ENCODE data around the gene RAI1. TPM values are rescaled to one million over a fixed set of nuclear protein-coding genes. Genes with fewer than 3 reads are reported as not detected.

Gene RAI1
- total and polyA plus RNA-seq, 5 donors from 2014 or later: 0.80 to 11.4 (median 1.1) TPM

GRCh38 chr17:17792551-17793377 is 111.5 kb downstream of the RAI1 start:
- Mint-ChIP-seq H3K36me3 (no peaks in the 10 kb centered on the region), H3K4me1 (peaks cover 0 to 29% (median 10%) of the 10 kb centered on the region in 4 donors), H3K9me3 (no peaks in the 10 kb centered on the region), H3K4me3 (peak overlapping the region; percentile 9 to 78 (median 74)), H3K27me3 (no peaks in the 10 kb centered on the region), H3K27ac (peak overlapping the region in 2 of 3 donors; percentile 72 to 92)
- peak in 2 of 3 donors; percentile 59 to 93 for DNase-seq
- Histone ChIP-seq H3K4me1 (ENCODE audit: control insufficient read depth, insufficient read depth, low read length, poor library complexity, severe bottlenecking) (peaks cover 20% of the 10 kb centered on the region), H3K36me3 (ENCODE audit: control insufficient read depth, insufficient read depth, low read length) (no peaks in the 10 kb centered on the region), H3K27me3 (ENCODE audit: control insufficient read depth, insufficient read depth, low read length) (no peaks in the 10 kb centered on the region), H3K27ac (ENCODE audit: insufficient read depth, low read length, poor library complexity, severe bottlenecking) (peak overlapping the region; percentile 66), H3K9me3 (ENCODE audit: control insufficient read depth in 2 of 2, low read length in 2 of 2) (no peaks in the 10 kb centered on the region), H3K4me3 (ENCODE audit: low read depth, low read length) (no peak overlapping the region)
- ATAC-seq (ENCODE audit: low read depth in 2 of 2): peak; percentile 75 to 79

- H3K9me3 ChIP-seq (ENCODE audit: control insufficient read depth in 2 of 2, low read length in 2 of 2): no peaks in the 10 kb centered on the region
- no peak for ATAC-seq (ENCODE audit: low read depth in 2 of 2)
- peaks cover 20% of the 10 kb centered on the region for H3K4me1 ChIP-seq (ENCODE audit: control insufficient read depth, insufficient read depth, low read length, poor library complexity, severe bottlenecking)
- peaks cover 0 to 29% (median 10%) of the 10 kb centered on the region in 4 donors for H3K4me1 Mint-ChIP-seq
- no peaks in the 10 kb centered on the region for H3K36me3 ChIP-seq (ENCODE audit: control insufficient read depth, insufficient read depth, low read length)
- peak overlapping the region; percentile 1 to 75 (median 28) for H3K4me3 Mint-ChIP-seq
- no peaks in the 10 kb centered on the region for H3K27me3 Mint-ChIP-seq
- H3K27ac Mint-ChIP-seq: peak overlapping the region; percentile 77 to 92 (median 81)
- DNase-seq: no peak
- peak overlapping the region; percentile 66 for H3K27ac ChIP-seq (ENCODE audit: insufficient read depth, low read length, poor library complexity, severe bottlenecking)
- no peak overlapping the region for H3K4me3 ChIP-seq (ENCODE audit: low read depth, low read length)
- H3K27me3 ChIP-seq (ENCODE audit: control insufficient read depth, insufficient read depth, low read length): no peaks in the 10 kb centered on the region
- H3K9me3 Mint-ChIP-seq: no peaks in the 10 kb centered on the region
- H3K36me3 Mint-ChIP-seq: no peaks in the 10 kb centered on the region
These were observed 112.3 kb downstream of the RAI1 start for GRCh38 chr17:17793378-17794214.

- H3K9me3 Mint-ChIP-seq: no peaks in the 10 kb centered on the region
- peaks cover 20% of the 10 kb centered on the region for H3K4me1 ChIP-seq (ENCODE audit: control insufficient read depth, insufficient read depth, low read length, poor library complexity, severe bottlenecking)
- no peak overlapping the region for H3K4me3 ChIP-seq (ENCODE audit: low read depth, low read length)
- H3K27ac Mint-ChIP-seq: peak overlapping the region in 1 of 3 donors; percentile 77
- no peak overlapping the region for H3K4me3 Mint-ChIP-seq
- H3K27me3 Mint-ChIP-seq: no peaks in the 10 kb centered on the region
- ATAC-seq (ENCODE audit: low read depth in 2 of 2) (no peak), DNase-seq (no peak)
- H3K27ac ChIP-seq (ENCODE audit: insufficient read depth, low read length, poor library complexity, severe bottlenecking): no peak overlapping the region
- H3K36me3 Mint-ChIP-seq: no peaks in the 10 kb centered on the region
- no peaks in the 10 kb centered on the region for H3K27me3 ChIP-seq (ENCODE audit: control insufficient read depth, insufficient read depth, low read length)
- no peaks in the 10 kb centered on the region for H3K9me3 ChIP-seq (ENCODE audit: control insufficient read depth in 2 of 2, low read length in 2 of 2)
- H3K36me3 ChIP-seq (ENCODE audit: control insufficient read depth, insufficient read depth, low read length): no peaks in the 10 kb centered on the region
- H3K4me1 Mint-ChIP-seq: peaks cover 0 to 29% (median 10%) of the 10 kb centered on the region in 4 donors
These were observed 113.1 kb downstream of the RAI1 start for GRCh38 chr17:17794382-17794781.

- peaks cover 0 to 29% (median 9%) of the 10 kb centered on the region in 4 donors for H3K4me1 Mint-ChIP-seq
- H3K36me3 Mint-ChIP-seq: no peaks in the 10 kb centered on the region
- Histone ChIP-seq H3K4me3 (ENCODE audit: low read depth, low read length) (no peak overlapping the region), H3K4me1 (ENCODE audit: control insufficient read depth, insufficient read depth, low read length, poor library complexity, severe bottlenecking) (peaks cover 20% of the 10 kb centered on the region), H3K27me3 (ENCODE audit: control insufficient read depth, insufficient read depth, low read length) (no peaks in the 10 kb centered on the region), H3K27ac (ENCODE audit: insufficient read depth, low read length, poor library complexity, severe bottlenecking) (no peak overlapping the region), H3K9me3 (ENCODE audit: control insufficient read depth in 2 of 2, low read length in 2 of 2) (no peaks in the 10 kb centered on the region), H3K36me3 (ENCODE audit: control insufficient read depth, insufficient read depth, low read length) (no peaks in the 10 kb centered on the region)
- no peak overlapping the region for H3K4me3 Mint-ChIP-seq
- DNase-seq (no peak), ATAC-seq (ENCODE audit: low read depth in 2 of 2) (no peak)
- no peaks in the 10 kb centered on the region for H3K9me3 Mint-ChIP-seq
- H3K27me3 Mint-ChIP-seq: no peaks in the 10 kb centered on the region
- no peak overlapping the region for H3K27ac Mint-ChIP-seq
These were observed 114.0 kb downstream of the RAI1 start for GRCh38 chr17:17795296-17795695.

GRCh38 chr17:17795946-17796786 is 114.9 kb downstream of the RAI1 start:
- no peak overlapping the region for H3K27ac ChIP-seq (ENCODE audit: insufficient read depth, low read length, poor library complexity, severe bottlenecking)
- Mint-ChIP-seq H3K27ac (no peak overlapping the region), H3K4me1 (peaks cover 0 to 25% (median 9%) of the 10 kb centered on the region in 4 donors)

GRCh38 chr17:17796787-17797061 is 115.5 kb downstream of the RAI1 start:
- no peak overlapping the region for H3K4me3 ChIP-seq (ENCODE audit: low read depth, low read length)
- H3K36me3 ChIP-seq (ENCODE audit: control insufficient read depth, insufficient read depth, low read length): no peaks in the 10 kb centered on the region
- no peaks in the 10 kb centered on the region for H3K9me3 Mint-ChIP-seq
- no peaks in the 10 kb centered on the region for H3K27me3 ChIP-seq (ENCODE audit: control insufficient read depth, insufficient read depth, low read length)
- H3K4me1 ChIP-seq (ENCODE audit: control insufficient read depth, insufficient read depth, low read length, poor library complexity, severe bottlenecking): peaks cover 20% of the 10 kb centered on the region
- peaks cover 0 to 23% (median 8%) of the 10 kb centered on the region in 4 donors for H3K4me1 Mint-ChIP-seq
- ATAC-seq (ENCODE audit: low read depth in 2 of 2): no peak
- H3K36me3 Mint-ChIP-seq: no peaks in the 10 kb centered on the region
- no peak overlapping the region for H3K4me3 Mint-ChIP-seq
- H3K9me3 ChIP-seq (ENCODE audit: control insufficient read depth in 2 of 2, low read length in 2 of 2): no peaks in the 10 kb centered on the region
- no peaks in the 10 kb centered on the region for H3K27me3 Mint-ChIP-seq
- no peak for DNase-seq
- H3K27ac Mint-ChIP-seq: no peak overlapping the region
- H3K27ac ChIP-seq (ENCODE audit: insufficient read depth, low read length, poor library complexity, severe bottlenecking): no peak overlapping the region

More at GRCh38 chr17:17795946-17796786, 114.9 kb downstream of the RAI1 start:
- Mint-ChIP-seq H3K4me3 (no peak overlapping the region), H3K27me3 (no peaks in the 10 kb centered on the region), H3K36me3 (no peaks in the 10 kb centered on the region), H3K9me3 (no peaks in the 10 kb centered on the region)
- Histone ChIP-seq H3K4me1 (ENCODE audit: control insufficient read depth, insufficient read depth, low read length, poor library complexity, severe bottlenecking) (peaks cover 20% of the 10 kb centered on the region), H3K4me3 (ENCODE audit: low read depth, low read length) (no peak overlapping the region), H3K9me3 (ENCODE audit: control insufficient read depth in 2 of 2, low read length in 2 of 2) (no peaks in the 10 kb centered on the region), H3K36me3 (ENCODE audit: control insufficient read depth, insufficient read depth, low read length) (no peaks in the 10 kb centered on the region), H3K27me3 (ENCODE audit: control insufficient read depth, insufficient read depth, low read length) (no peaks in the 10 kb centered on the region)
- DNase-seq (no peak), ATAC-seq (ENCODE audit: low read depth in 2 of 2) (no peak)

GRCh38 chr17:17797119-17797809 is 116.0 kb downstream of the RAI1 start:
- Mint-ChIP-seq H3K36me3 (no peaks in the 10 kb centered on the region), H3K27me3 (no peaks in the 10 kb centered on the region), H3K4me1 (peaks cover 0 to 18% (median 5%) of the 10 kb centered on the region in 4 donors), H3K4me3 (no peak overlapping the region), H3K9me3 (no peaks in the 10 kb centered on the region), H3K27ac (no peak overlapping the region)
- Histone ChIP-seq H3K4me3 (ENCODE audit: low read depth, low read length) (no peak overlapping the region), H3K27me3 (ENCODE audit: control insufficient read depth, insufficient read depth, low read length) (no peaks in the 10 kb centered on the region), H3K36me3 (ENCODE audit: control insufficient read depth, insufficient read depth, low read length) (no peaks in the 10 kb centered on the region), H3K4me1 (ENCODE audit: control insufficient read depth, insufficient read depth, low read length, poor library complexity, severe bottlenecking) (peaks cover 16% of the 10 kb centered on the region), H3K9me3 (ENCODE audit: control insufficient read depth in 2 of 2, low read length in 2 of 2) (no peaks in the 10 kb centered on the region), H3K27ac (ENCODE audit: insufficient read depth, low read length, poor library complexity, severe bottlenecking) (no peak overlapping the region)
- DNase-seq (no peak), ATAC-seq (ENCODE audit: low read depth in 2 of 2) (no peak)

All from CD4-positive, CD25-positive, alpha-beta regulatory T cell (primary cell).